Keratinocyte (primary cell): ENCODE data around the gene ITFG1. TPM values are rescaled to one million over a fixed set of nuclear protein-coding genes. Genes with fewer than 3 reads are reported as not detected.
"Not testable (repeated sequence)": the region's sequence is repeated elsewhere in the genome, so short reads cannot be mapped to it uniquely, and the experiment has no call there.

Experiments used
- DNase-seq: peaks from one replicate; pipeline ENCODE4 v3.0.0-alpha.2; 2011; ENCODE audit warnings: low read depth, missing footprints, low spot score
- FAIRE-seq: peaks from 2 replicates; lab custom pipeline; 2011; peaks lifted over from hg19 to GRCh38; lab: Jason Lieb, UNC
- H2AFZ ChIP-seq: 2 replicates; pipeline ENCODE4 v1.6.0; 2012; ENCODE audit warnings: low read length, control low read depth, inconsistent platforms; ENCODE audit not compliant: control insufficient read depth
- H3K27ac ChIP-seq: 2 replicates; pipeline ENCODE4 v1.5.1; 2011; ENCODE audit warnings: low read length; ENCODE audit not compliant: control insufficient read depth, insufficient read depth
- H3K27me3 ChIP-seq: 3 replicates; pipeline ENCODE4 v1.6.0; 2011; ENCODE audit warnings: low read length; ENCODE audit not compliant: control insufficient read depth, insufficient read depth; ENCODE audit errors: extremely low read depth
- H3K36me3 ChIP-seq, 2 experiments: 2 replicates in 1 of 2; 3 replicates in 1 of 2; pipeline ENCODE4 v1.5.1; 2011; ENCODE audit warnings: low read length in 2 of 2, mild to moderate bottlenecking in 1 of 2; ENCODE audit not compliant: control insufficient read depth in 2 of 2, insufficient read depth in 2 of 2; ENCODE audit errors: extremely low read depth in 1 of 2
- H3K4me1 ChIP-seq: 3 replicates; pipeline ENCODE4 v1.5.1; 2011; ENCODE audit warnings: low read length; ENCODE audit not compliant: control insufficient read depth, insufficient read depth; ENCODE audit errors: extremely low read depth
- H3K4me2 ChIP-seq: 3 replicates; pipeline ENCODE4 v1.6.0; 2011; ENCODE audit warnings: low read depth, low read length; ENCODE audit not compliant: control insufficient read depth, insufficient read depth; ENCODE audit errors: extremely low read depth
- H3K4me3 ChIP-seq, 3 experiments: fragments of 200-600 bp in 1 of 3; sonication (generic) in 1 of 3; 2 replicates in 2 of 3; 3 replicates in 1 of 3; pipeline ENCODE4 v1.5.1; 2011 to 2016; ENCODE audit warnings: low read length in 3 of 3, mild to moderate bottlenecking in 3 of 3, control low read depth in 2 of 3, inconsistent platforms in 1 of 3, low read depth in 1 of 3, mixed read lengths in 1 of 3, mixed run types in 1 of 3, moderate library complexity in 1 of 3; ENCODE audit not compliant: control insufficient read depth in 2 of 3, insufficient read depth in 2 of 3; ENCODE audit errors: extremely low read depth in 1 of 3
- H3K79me2 ChIP-seq: 2 replicates; pipeline ENCODE4 v1.6.0; 2012; ENCODE audit warnings: low read length; ENCODE audit not compliant: control insufficient read depth, insufficient read depth
- H3K9ac ChIP-seq: 3 replicates; pipeline ENCODE4 v1.6.0; 2011; ENCODE audit warnings: low read length; ENCODE audit not compliant: control insufficient read depth, insufficient read depth; ENCODE audit errors: extremely low read depth
- H3K9me1 ChIP-seq: 3 replicates; pipeline ENCODE4 v1.6.0; 2011; ENCODE audit warnings: low read length; ENCODE audit not compliant: control insufficient read depth, insufficient read depth; ENCODE audit errors: extremely low read depth
- H3K9me3 ChIP-seq: 2 replicates; pipeline ENCODE4 v1.5.1; 2012; ENCODE audit warnings: low read depth, low read length; ENCODE audit not compliant: control insufficient read depth
- H4K20me1 ChIP-seq: 3 replicates; pipeline ENCODE4 v1.6.0; 2011; ENCODE audit warnings: low read length; ENCODE audit not compliant: control insufficient read depth, insufficient read depth; ENCODE audit errors: extremely low read depth
- EZH2 ChIP-seq: IDR thresholded peaks from one replicate; pipeline ENCODE4 v1.6.1; 2012; ENCODE audit warnings: inconsistent platforms, mild to moderate bottlenecking, low read length, moderate library complexity
- dilution Hi-C: fragments of 300-500 bp; cut with MboI; formaldehyde crosslinking; loops from one replicate; pipeline ENCODE4 v1.7.0; 2020; ENCODE audit warnings: low sequenced_read_pairs; ENCODE audit not compliant: extremely low pct_ligation_motif_present
- polyA plus RNA-seq, 5 experiments: library from polyadenylated mRNA; depleted of rRNA in 3 of 5; stranded (reverse) in 3 of 5; stranded (forward) in 1 of 5; unstranded in 1 of 5; fragments of >200 nt; gene quantifications; 1 replicate in 1 of 5; 2 replicates in 3 of 5; 3 replicates in 1 of 5; pipeline versions ENCODE4 v1.2.1 to v1.2.3, GENCODE V29; 2011 to 2012; ENCODE audit warnings: missing spikeins in 2 of 5, low read depth in 1 of 5, low replicate concordance in 1 of 5
- TF ChIP-seq, protein P1 (sequence below), 3 experiments: IDR thresholded peaks in 1 of 3; conservative IDR thresholded peaks in 1 of 3; optimal IDR thresholded peaks in 1 of 3; 2 replicates in 2 of 3; 3 replicates in 1 of 3; pipeline versions ENCODE3 to v1.5.1; 2011; ENCODE audit warnings: low read length in 3 of 3, mild to moderate bottlenecking in 3 of 3, moderate library complexity in 2 of 3, control low read depth in 1 of 3, inconsistent platforms in 1 of 3; ENCODE audit not compliant: insufficient read depth in 2 of 3; ENCODE audit errors: extremely low read depth in 1 of 3

The ITFG1 gene
- polyA plus RNA-seq, 1 donor (not counting 4 experiments of a cell fraction or from before 2014, with no cell fraction given) = 83.8 TPM

GRCh38 chr16:47196457-47196856, 264.4 kb downstream of the ITFG1 start:
- dilution Hi-C loops = no loop called here
- DNase-seq = no peak

DNA sequence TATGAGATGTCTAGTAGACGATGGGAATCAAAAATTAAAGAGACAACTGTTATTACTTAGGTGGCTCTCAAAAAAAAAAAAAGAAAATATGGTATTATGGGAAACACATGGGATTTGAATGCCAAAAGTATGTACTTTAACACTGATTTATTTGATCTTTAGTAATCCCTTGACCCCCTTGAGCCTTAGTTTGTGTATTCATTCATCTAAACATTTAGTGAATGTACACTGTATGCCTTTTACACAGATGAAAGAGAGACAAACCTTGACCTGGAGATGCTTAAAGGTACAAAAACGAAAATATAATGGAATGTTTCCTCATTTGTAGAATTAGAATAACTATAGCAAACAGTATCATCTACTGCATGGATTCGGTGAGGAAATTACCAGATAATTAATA, 278.5 kb downstream of the ITFG1 start:
- no peaks in the 10 kb centered on the region for H3K4me1 ChIP-seq
- H3K9ac ChIP-seq = no peak overlapping the region
- no peak overlapping the region for H3K27ac ChIP-seq
- TF ChIP-seq, protein P1, sequence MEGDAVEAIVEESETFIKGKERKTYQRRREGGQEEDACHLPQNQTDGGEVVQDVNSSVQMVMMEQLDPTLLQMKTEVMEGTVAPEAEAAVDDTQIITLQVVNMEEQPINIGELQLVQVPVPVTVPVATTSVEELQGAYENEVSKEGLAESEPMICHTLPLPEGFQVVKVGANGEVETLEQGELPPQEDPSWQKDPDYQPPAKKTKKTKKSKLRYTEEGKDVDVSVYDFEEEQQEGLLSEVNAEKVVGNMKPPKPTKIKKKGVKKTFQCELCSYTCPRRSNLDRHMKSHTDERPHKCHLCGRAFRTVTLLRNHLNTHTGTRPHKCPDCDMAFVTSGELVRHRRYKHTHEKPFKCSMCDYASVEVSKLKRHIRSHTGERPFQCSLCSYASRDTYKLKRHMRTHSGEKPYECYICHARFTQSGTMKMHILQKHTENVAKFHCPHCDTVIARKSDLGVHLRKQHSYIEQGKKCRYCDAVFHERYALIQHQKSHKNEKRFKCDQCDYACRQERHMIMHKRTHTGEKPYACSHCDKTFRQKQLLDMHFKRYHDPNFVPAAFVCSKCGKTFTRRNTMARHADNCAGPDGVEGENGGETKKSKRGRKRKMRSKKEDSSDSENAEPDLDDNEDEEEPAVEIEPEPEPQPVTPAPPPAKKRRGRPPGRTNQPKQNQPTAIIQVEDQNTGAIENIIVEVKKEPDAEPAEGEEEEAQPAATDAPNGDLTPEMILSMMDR (optimal IDR thresholded peaks at IDR 0.05 in 1 of 3, IDR thresholded peaks at IDR 0.05 in 1 of 3, conservative IDR thresholded peaks at IDR 0.05 in 1 of 3; ENCODE audit: extremely low read depth in 1 of 3, insufficient read depth in 2 of 3, low read length in 3 of 3) = no peak
- TF ChIP-seq EZH2 = no peak
- no peaks in the 10 kb centered on the region for H3K9me1 ChIP-seq
- H3K4me3 ChIP-seq = no peak overlapping the region
- H3K36me3 ChIP-seq = no peaks in the 10 kb centered on the region
- H2AFZ ChIP-seq = no peak overlapping the region
- no peaks in the 10 kb centered on the region for H3K9me3 ChIP-seq
- dilution Hi-C loops = no loop called here
- H3K27me3 ChIP-seq = no peaks in the 10 kb centered on the region
- no peak overlapping the region for H3K4me2 ChIP-seq
- no peak for DNase-seq
- no peak for FAIRE-seq
- no peaks in the 10 kb centered on the region for H4K20me1 ChIP-seq
- H3K79me2 ChIP-seq = no peaks in the 10 kb centered on the region

More at GRCh38 chr16:47196457-47196856, 264.4 kb downstream of the ITFG1 start:
- no peaks in the 10 kb centered on the region for H3K9me1 ChIP-seq
- H3K27me3 ChIP-seq = no peaks in the 10 kb centered on the region
- H2AFZ ChIP-seq = no peak overlapping the region
- no peaks in the 10 kb centered on the region for H4K20me1 ChIP-seq
- no peaks in the 10 kb centered on the region for H3K36me3 ChIP-seq
- no peak overlapping the region for H3K4me3 ChIP-seq
- no peak overlapping the region for H3K4me2 ChIP-seq
- no peak for TF ChIP-seq EZH2
- TF ChIP-seq, protein P1 (optimal IDR thresholded peaks at IDR 0.05 in 1 of 3, IDR thresholded peaks at IDR 0.05 in 1 of 3, conservative IDR thresholded peaks at IDR 0.05 in 1 of 3; ENCODE audit: extremely low read depth in 1 of 3, insufficient read depth in 2 of 3, low read length in 3 of 3) = no peak
- H3K9ac ChIP-seq = no peak overlapping the region
- H3K79me2 ChIP-seq = no peaks in the 10 kb centered on the region
- no peak overlapping the region for H3K27ac ChIP-seq
- H3K9me3 ChIP-seq = no peaks in the 10 kb centered on the region
- H3K4me1 ChIP-seq = no peaks in the 10 kb centered on the region
- no peak for FAIRE-seq

- H3K4me2 ChIP-seq, H3K27me3 ChIP-seq, H3K9me3 ChIP-seq, H4K20me1 ChIP-seq, H3K36me3 ChIP-seq, dilution Hi-C loops, H2AFZ ChIP-seq, H3K79me2 ChIP-seq, H3K4me3 ChIP-seq, FAIRE-seq, H3K27ac ChIP-seq, H3K4me1 ChIP-seq, H3K9me1 ChIP-seq, DNase-seq, H3K9ac ChIP-seq: not testable (repeated sequence)
These were observed 279.8 kb downstream of the ITFG1 start for GRCh38 chr16:47181066-47181465.
